Sigmoid colon (tissue), 7 donors: ENCODE measurements around the gene GANAB. TPM values are rescaled to one million over a fixed set of nuclear protein-coding genes. Genes with fewer than 3 reads are reported as not detected.

Source experiments
- DNase-seq: peaks from one replicate; pipeline ENCODE4 v3.0.0-alpha.2; 2019
- H3K27ac ChIP-seq, 4 donors: fragments of 200-600 bp; sonication (generic); one replicate each; pipeline ENCODE4 v1.5.1; 2016 to 2019; ENCODE audit warnings: mild to moderate bottlenecking in 1 of 4
- H3K27me3 ChIP-seq, 3 donors: fragments of 200-600 bp; sonication (generic); one replicate each; pipeline ENCODE4 v1.5.1; 2019; ENCODE audit warnings: mild to moderate bottlenecking in 1 of 3
- H3K36me3 ChIP-seq, 4 donors: fragments of 200-600 bp; sonication (generic); one replicate each; pipeline ENCODE4 v1.5.1; 2016 to 2019
- H3K4me1 ChIP-seq, 4 donors: fragments of 200-600 bp; sonication (generic); one replicate each; pipeline ENCODE4 v1.5.1; 2017 to 2019
- H3K4me3 ChIP-seq, 4 donors: fragments of 200-600 bp; sonication (generic); one replicate each; pipeline ENCODE4 v1.5.1; 2017 to 2019; ENCODE audit warnings: mild to moderate bottlenecking in 2 of 4, moderate library complexity in 1 of 4
- H3K9me3 ChIP-seq, 4 donors: fragments of 200-600 bp in 3 of 4; sonication (generic) in 3 of 4; one replicate each; pipeline versions ENCODE4 v1.5.1 to v1.6.1; 2013 to 2019
- CTCF ChIP-seq, 4 experiments: fragments of 450-650 bp in 3 of 4; fragments of 200-600 bp in 1 of 4; IDR thresholded peaks; one replicate each; pipeline ENCODE4 v1.5.1; 2016 to 2019; ENCODE audit warnings: antibody characterized with exemption in 4 of 4, mild to moderate bottlenecking in 3 of 4, moderate library complexity in 2 of 4
- EP300 ChIP-seq, 4 donors: sonication (generic); formaldehyde crosslinking; IDR thresholded peaks; one replicate each; pipeline ENCODE4 v1.6.1; 2017; ENCODE audit warnings: antibody characterized with exemption in 4 of 4
- POLR2A ChIP-seq, 2 donors: fragments of 450-650 bp; IDR thresholded peaks; one replicate each; pipeline ENCODE4 v1.6.1; 2016; ENCODE audit warnings: antibody characterized with exemption in 2 of 2, mild to moderate bottlenecking in 2 of 2, moderate library complexity in 2 of 2
- POLR2AphosphoS5 ChIP-seq, 4 donors: sonication (generic); formaldehyde crosslinking; IDR thresholded peaks; one replicate each; pipeline ENCODE4 v1.6.1; 2017; ENCODE audit warnings: antibody characterized with exemption in 4 of 4
- WGBS, 2 donors: extraction: QIAGEN DNeasy Blood & Tissue Kit; methylation state at CpG; one replicate each; pipeline ENCODE4 v1.1.7; 2013; 5-methylcytosine and 5-hydroxymethylcytosine counted together
- intact Hi-C: fragments of 100-400 bp; cut with DNase I; formaldehyde crosslinking; loops from one replicate; pipeline ENCODE4 v1.15.1; 2023
- polyA plus RNA-seq, 3 donors: library from polyadenylated mRNA; stranded (reverse); fragments of 200-250 nt; gene quantifications; one replicate each; pipeline ENCODE4 v1.2.3, GENCODE V29; 2013
- total RNA-seq, 4 donors: library from RNA; depleted of rRNA; stranded (reverse); fragments of >200 nt; gene quantifications; one replicate each; pipeline ENCODE4 v1.1.0, GENCODE V29; 2016
- donor health status: healthy with polysubstance abuse.
- donor health status: Bipolar disorder and iron deficiency.
- donor health status: healthy.

Gene GANAB
- total and polyA plus RNA-seq, 7 donors = 12.6 to 163 (median 74.7) TPM

GRCh38 chr11:62599069-62599696, 47.2 kb downstream of the GANAB start:
- TF ChIP-seq CTCF (IDR thresholded peaks at IDR 0.05) = no peak
- no peak for TF ChIP-seq EP300 (IDR thresholded peaks at IDR 0.05)
- TF ChIP-seq POLR2AphosphoS5 (IDR thresholded peaks at IDR 0.05) = peak in 3 of 4 donors; percentile 69 to 77 (median 76)
- WGBS, 2 donors = 33 to 44% methylated on average over 7 of the region's 7 CpGs
- intact Hi-C loops = no loop called here
- peaks cover 30 to 51% (median 40%) of the 10 kb centered on the region in 4 donors for H3K36me3 ChIP-seq
- H3K4me3 ChIP-seq = peak overlapping the region in 2 of 4 donors; percentile 89 to 99
- DNase-seq = peak; percentile 99
- H3K4me1 ChIP-seq = peaks cover 0 to 43% (median 39%) of the 10 kb centered on the region in 4 donors
- H3K9me3 ChIP-seq = no peaks in the 10 kb centered on the region
- no peaks in the 10 kb centered on the region for H3K27me3 ChIP-seq
- H3K27ac ChIP-seq = peak overlapping the region; percentile 94 to 99 (median 97)

- Histone ChIP-seq H3K9me3 (no peaks in the 10 kb centered on the region), H3K27ac (no peak overlapping the region), H3K4me3 (no peak overlapping the region), H3K36me3 (peaks cover 30 to 53% (median 43%) of the 10 kb centered on the region in 4 donors), H3K4me1 (peaks cover 0 to 44% (median 41%) of the 10 kb centered on the region in 4 donors), H3K27me3 (no peaks in the 10 kb centered on the region)
- DNase-seq = no peak
- intact Hi-C loops = loop anchor here (2.0 kb wide), 1 partner anchor 18 kb away; the partner anchor contains the start of genes EML3 and ROM1
- WGBS, 2 donors = 91 to 93% methylated on average over 8 of the region's 8 CpGs
- no peak for TF ChIP-seq POLR2AphosphoS5 (IDR thresholded peaks at IDR 0.05)
- TF ChIP-seq EP300 (IDR thresholded peaks at IDR 0.05) = no peak
- no peak for TF ChIP-seq POLR2A (IDR thresholded peaks at IDR 0.05)
- TF ChIP-seq CTCF (IDR thresholded peaks at IDR 0.05) = no peak
Observed at GRCh38 chr11:62595124-62595523, 51.3 kb downstream of the GANAB start.

GRCh38 chr11:62593434-62594044, 52.9 kb downstream of the GANAB start:
- H3K36me3 ChIP-seq = peaks cover 30 to 56% (median 46%) of the 10 kb centered on the region in 4 donors
- intact Hi-C loops = loop anchor here (2.0 kb wide), 1 partner anchor 19 kb away; the partner anchor contains the start of genes EML3 and ROM1
- H3K4me3 ChIP-seq = no peak overlapping the region
- peak; percentile 90 for DNase-seq
- no peaks in the 10 kb centered on the region for H3K27me3 ChIP-seq
- TF ChIP-seq CTCF (IDR thresholded peaks at IDR 0.05) = peak; percentile 34 to 53 (median 40)
- no peak for TF ChIP-seq POLR2AphosphoS5 (IDR thresholded peaks at IDR 0.05)
- no peak for TF ChIP-seq POLR2A (IDR thresholded peaks at IDR 0.05)
- peaks cover 0 to 35% (median 31%) of the 10 kb centered on the region in 4 donors for H3K4me1 ChIP-seq
- H3K27ac ChIP-seq = peak overlapping the region; percentile 91 to 97 (median 97)
- no peaks in the 10 kb centered on the region for H3K9me3 ChIP-seq
- WGBS, 2 donors = 57 to 59% methylated on average over 13 of the region's 13 CpGs

GRCh38 chr11:62592989-62593421, 53.4 kb downstream of the GANAB start:
- no peak for TF ChIP-seq CTCF (IDR thresholded peaks at IDR 0.05)
- no peak for TF ChIP-seq POLR2A (IDR thresholded peaks at IDR 0.05)
- no peak for TF ChIP-seq EP300 (IDR thresholded peaks at IDR 0.05)
- no peak for TF ChIP-seq POLR2AphosphoS5 (IDR thresholded peaks at IDR 0.05)
- H3K4me1 ChIP-seq = peaks cover 0 to 33% (median 28%) of the 10 kb centered on the region in 4 donors
- peaks cover 28 to 56% (median 48%) of the 10 kb centered on the region in 4 donors for H3K36me3 ChIP-seq
- no peaks in the 10 kb centered on the region for H3K9me3 ChIP-seq
- DNase-seq = no peak
- H3K4me3 ChIP-seq = no peak overlapping the region
- 74 to 85% methylated on average over 8 of the region's 8 CpGs for WGBS, 2 donors
- intact Hi-C loops = no loop called here
- peak overlapping the region; percentile 91 to 97 (median 97) for H3K27ac ChIP-seq
- H3K27me3 ChIP-seq = no peaks in the 10 kb centered on the region
